T-helper 2 cell (primary cell): ENCODE data around the gene MAS1L.
"Not testable (repeated sequence)": the region's sequence is repeated elsewhere in the genome, so short reads cannot be mapped to it uniquely, and the experiment has no call there.

Source experiments
- DNase-seq, 5 experiments: peaks; one replicate each; pipeline versions ENCODE4 v3.0.0 to v3.0.0-alpha.2; 2012 to 2022

MAS1L gene

DNA sequence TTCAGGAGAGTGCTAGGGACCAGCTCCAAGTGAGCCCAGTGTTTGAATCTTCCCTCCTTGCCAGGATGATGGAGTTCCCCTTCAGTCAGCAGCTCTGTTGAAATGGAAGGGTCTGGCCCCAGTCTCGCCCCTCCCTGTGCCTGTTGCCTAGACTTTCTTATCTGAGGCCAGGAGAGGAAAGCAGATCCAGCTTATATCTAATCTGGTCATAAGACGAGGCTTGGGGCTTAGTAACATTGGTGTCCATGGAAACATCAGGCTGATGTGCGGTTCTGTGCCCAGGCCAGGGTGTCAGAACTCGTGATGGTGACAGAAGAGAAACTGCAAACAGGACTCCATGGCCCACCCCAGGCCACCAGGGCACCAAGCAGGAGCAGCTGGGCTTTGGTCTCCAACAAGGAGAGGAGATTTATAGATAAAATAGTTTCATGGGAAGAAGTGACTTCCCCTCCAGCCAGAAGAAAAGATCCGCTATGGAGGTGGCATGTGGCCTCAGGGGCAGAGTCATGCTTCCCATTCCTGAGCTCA is 9.8 kb downstream of the MAS1L start:
- no peak for DNase-seq

GRCh38 chr6:29474996-29475395 is 12.8 kb downstream of the MAS1L start:
- no peak for DNase-seq

GRCh38 chr6:29466241-29466640 is 21.5 kb downstream of the MAS1L start:
- no peak for DNase-seq

GRCh38 chr6:29465801-29466200 is 22.0 kb downstream of the MAS1L start:
- DNase-seq: no peak

GRCh38 chr6:29465279-29465678 is 22.5 kb downstream of the MAS1L start:
- DNase-seq: no peak

GRCh38 chr6:29462022-29462421 is 25.7 kb downstream of the MAS1L start:
- DNase-seq: no peak

DNA sequence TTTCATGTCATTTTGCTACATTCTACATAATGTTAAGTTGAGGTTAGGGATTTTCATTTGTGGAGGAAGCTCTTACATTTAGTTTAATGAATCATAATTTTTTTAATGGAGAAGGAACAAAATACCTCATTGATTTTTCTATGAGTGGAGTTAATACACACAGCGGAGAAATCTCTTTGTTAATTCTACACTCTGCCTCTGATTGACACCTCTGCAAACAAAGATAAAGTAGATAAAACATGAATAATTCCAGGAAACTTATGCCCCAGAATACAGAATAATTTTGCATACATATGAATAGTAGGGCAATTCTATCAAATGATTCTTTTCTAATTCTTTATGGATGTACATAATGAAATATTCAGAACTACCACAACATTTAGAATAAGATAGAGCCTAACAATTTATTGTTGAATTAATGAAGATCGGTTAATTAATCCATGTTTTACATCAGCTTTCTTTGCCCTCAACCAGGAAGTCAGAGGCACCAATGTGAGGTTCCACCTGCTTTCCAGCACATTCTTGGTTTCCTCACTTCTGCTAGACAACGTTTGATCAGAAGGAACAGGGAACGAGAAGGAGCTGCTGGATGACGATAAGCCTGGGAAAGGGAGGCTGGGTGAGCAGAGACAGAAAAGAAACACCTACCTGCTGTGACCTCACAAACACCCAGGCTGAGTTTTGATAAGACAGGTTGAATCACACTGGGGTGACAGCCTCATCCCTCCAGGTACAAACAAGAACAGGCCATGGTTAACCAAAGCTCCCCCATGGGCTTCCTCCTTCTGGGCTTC is 26.5 kb downstream of the MAS1L start:
- no peak for DNase-seq

- DNase-seq: no peak
Measured at GRCh38 chr6:29456971-29457370, 30.8 kb downstream of the MAS1L start, which contains the start of the genes OR11A1 and OR2H1. TSS of gene OR11A1 (minus strand) at chr6:29457071. CDS start at chr6:29427641, 29,430 bp downstream. TSS of gene OR2H1 (plus strand) at chr6:29457155. CDS start at chr6:29461770, 4,615 bp downstream.

DNA sequence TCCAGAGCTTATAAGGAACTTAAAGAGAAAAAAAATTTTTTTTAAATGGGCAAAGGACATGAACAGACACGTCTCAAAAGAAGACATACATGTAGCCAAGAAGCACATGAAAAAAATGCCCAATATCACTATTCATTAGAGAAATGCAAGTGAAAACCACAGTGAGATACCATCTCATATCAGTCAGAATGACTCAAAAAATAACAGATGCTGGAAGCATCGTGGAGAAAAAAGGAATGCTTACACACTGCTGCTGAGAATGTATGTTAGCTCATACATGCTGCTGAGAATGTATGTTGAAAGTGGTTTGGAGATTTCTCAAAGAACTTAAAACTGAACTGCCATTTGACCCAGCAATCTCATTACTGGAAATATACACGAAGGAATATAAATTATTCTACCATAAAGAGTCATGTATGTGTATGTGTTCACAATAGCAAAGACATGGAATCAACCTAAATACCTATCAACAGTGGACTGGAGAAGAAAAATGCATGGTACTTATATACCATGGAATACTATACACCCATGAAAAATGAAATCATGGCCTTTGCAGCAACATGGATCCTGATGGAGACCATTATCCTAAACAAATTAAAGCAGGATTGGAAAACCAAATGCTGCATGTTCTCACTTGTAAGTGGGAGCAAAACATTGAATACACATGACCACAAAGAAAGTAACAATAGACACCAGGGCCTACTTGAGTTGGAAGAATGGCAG is 36.1 kb downstream of the MAS1L start:
- DNase-seq: peak in 1 of 5 experiments; percentile 19

GRCh38 chr6:29447670-29448069 is 40.1 kb downstream of the MAS1L start:
- no peak for DNase-seq

- DNase-seq: not testable (repeated sequence)
Measured at GRCh38 chr6:29444031-29444430, 43.7 kb downstream of the MAS1L start.

GRCh38 chr6:29442719-29443118 is 45.0 kb downstream of the MAS1L start:
- DNase-seq: no peak

DNA sequence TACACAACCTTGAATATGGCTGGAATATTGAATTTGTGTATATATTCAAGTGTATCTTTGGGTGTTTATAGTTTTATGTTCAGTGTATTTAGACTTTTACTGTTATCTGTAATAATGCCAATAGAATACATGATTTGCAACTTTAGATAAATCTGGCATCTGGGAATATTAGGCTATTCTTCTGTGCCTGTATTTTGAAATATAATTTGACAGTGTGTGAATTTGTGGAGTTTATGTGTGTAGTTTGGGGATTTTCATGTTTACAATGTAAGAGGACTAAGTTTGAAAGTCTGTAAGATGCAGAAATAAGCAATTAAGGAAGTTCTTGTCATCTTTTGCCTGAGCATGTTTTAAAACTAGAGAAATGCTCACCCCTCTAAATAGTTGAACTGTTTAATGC is 48.8 kb downstream of the MAS1L start, which contains the start of gene OR10C1:
OR10C1 (plus strand) TSS at position 301 of the 400 bp plus-strand sequence. CDS start 710 bp downstream, outside the sequence.
- DNase-seq: no peak

- peak in 1 of 5 experiments; percentile 1 for DNase-seq
Measured at GRCh38 chr6:29436730-29437129, 51.0 kb downstream of the MAS1L start.
